HepG2 (cell line): ENCODE data around the gene AAMP. TPM values are rescaled to one million over a fixed set of nuclear protein-coding genes. Genes with fewer than 3 reads are reported as not detected.

Experiments used
- CBFB ChIP-seq: sonication (generic); formaldehyde crosslinking; IDR thresholded peaks from 2 replicates; pipeline ENCODE4 v1.4.0; 2020; ENCODE audit warnings: missing genetic modification reagents
- EP300 ChIP-seq, 3 experiments: sonication (generic) in 1 of 3; formaldehyde crosslinking in 1 of 3; IDR thresholded peaks; 2 replicates each; pipeline versions ENCODE4 v1.5.1 to v1.6.1; 2011 to 2020; ENCODE audit warnings: low read depth in 2 of 3, low read length in 2 of 3, borderline replicate concordance in 1 of 3, improper control_type of control experiment in 1 of 3, mild to moderate bottlenecking in 1 of 3, missing genetic modification reagents in 1 of 3, moderate library complexity in 1 of 3
- HES4 ChIP-seq: sonication (generic); formaldehyde crosslinking; IDR thresholded peaks from 2 replicates; pipeline ENCODE4 v1.9.0; 2021; ENCODE audit warnings: mild to moderate bottlenecking, missing genetic modification reagents, borderline replicate concordance
- NR2F2 ChIP-seq: IDR thresholded peaks from 2 replicates; pipeline ENCODE4 v1.6.1; 2012; ENCODE audit warnings: low read depth, inconsistent platforms, borderline replicate concordance
- NRL ChIP-seq: sonication (generic); formaldehyde crosslinking; IDR thresholded peaks from 2 replicates; pipeline ENCODE4 v1.5.0; 2020; ENCODE audit warnings: missing genetic modification reagents, mild to moderate bottlenecking, moderate library complexity, borderline replicate concordance
- RFXANK ChIP-seq: IDR thresholded peaks from 2 replicates; pipeline ENCODE4 v1.6.1; 2016
- SPEN ChIP-seq: sonication (generic); formaldehyde crosslinking; IDR thresholded peaks from 2 replicates; pipeline ENCODE4 v1.5.1; 2020; ENCODE audit warnings: low read depth, mild to moderate bottlenecking, missing genetic modification reagents
- TCF7L2 ChIP-seq: IDR thresholded peaks from 2 replicates; pipeline ENCODE4 v1.6.1; 2011; ENCODE audit warnings: mild to moderate bottlenecking, low read depth, low read length, moderate library complexity
- ZNF17 ChIP-seq: sonication (generic); formaldehyde crosslinking; IDR thresholded peaks from 2 replicates; pipeline ENCODE4 v1.5.0; 2020; ENCODE audit warnings: mild to moderate bottlenecking, missing genetic modification reagents
- ZNF251 ChIP-seq: sonication (generic); formaldehyde crosslinking; IDR thresholded peaks from 2 replicates; pipeline ENCODE4 v1.9.0; 2021; ENCODE audit warnings: mild to moderate bottlenecking, missing genetic modification reagents
- ZNF3 ChIP-seq: IDR thresholded peaks from 2 replicates; pipeline ENCODE4 v1.7.0; 2017; ENCODE audit warnings: inconsistent platforms
- ZNF468 ChIP-seq: sonication (generic); formaldehyde crosslinking; IDR thresholded peaks from 2 replicates; pipeline ENCODE4 v1.8.0; 2022; ENCODE audit warnings: mild to moderate bottlenecking, moderate library complexity, missing genetic modification reagents
- ZNF530 ChIP-seq: sonication (generic); formaldehyde crosslinking; IDR thresholded peaks from 2 replicates; pipeline ENCODE4 v1.5.0; 2020; ENCODE audit warnings: low read depth, mild to moderate bottlenecking, missing genetic modification reagents
- ZNF605 ChIP-seq: sonication (generic); formaldehyde crosslinking; IDR thresholded peaks from 2 replicates; pipeline ENCODE4 v1.8.0; 2022; ENCODE audit warnings: mild to moderate bottlenecking, missing genetic modification reagents
- ZNF781 ChIP-seq: sonication (generic); formaldehyde crosslinking; IDR thresholded peaks from 2 replicates; pipeline ENCODE4 v1.5.1; 2020; ENCODE audit warnings: borderline replicate concordance, mild to moderate bottlenecking, missing genetic modification reagents; ENCODE audit errors: not compliant biosample characterization
- polyA plus RNA-seq, 8 experiments: library from polyadenylated mRNA; depleted of rRNA in 3 of 8; stranded (reverse) in 7 of 8; unstranded in 1 of 8; fragments of >200 nt; fragmentation: Illumina TruSeq in 4 of 8; extraction: Trizol in 4 of 8; gene quantifications; 2 replicates each; pipeline versions ENCODE4 v1.2.1 to v1.2.3, GENCODE V29; 2011 to 2016; ENCODE audit warnings: low read depth in 4 of 8, missing spikeins in 1 of 8, mixed read lengths in 1 of 8; ENCODE audit not compliant: insufficient read depth in 1 of 8
- total RNA-seq, 5 experiments: library from RNA; depleted of rRNA; stranded (reverse); fragments of >200 nt; fragmentation: Illumina TruSeq; extraction: Trizol; gene quantifications; 2 replicates each; pipeline ENCODE4 v1.2.3, GENCODE V29; 2016; ENCODE audit warnings: low read depth in 1 of 5
- TF ChIP-seq, protein P1 (sequence below): sonication (generic); formaldehyde crosslinking; IDR thresholded peaks from 2 replicates; pipeline ENCODE4 v1.8.1; 2023; ENCODE audit warnings: mild to moderate bottlenecking, inconsistent platforms, moderate library complexity, missing genetic modification reagents, borderline replicate concordance
- TF ChIP-seq, protein P2 (sequence below): sonication (generic); formaldehyde crosslinking; IDR thresholded peaks from 2 replicates; pipeline ENCODE4 v1.8.0; 2023; ENCODE audit warnings: mild to moderate bottlenecking, missing genetic modification reagents
- TF ChIP-seq, protein P3 (sequence below): IDR thresholded peaks from 2 replicates; pipeline ENCODE4 v1.6.1; 2016; ENCODE audit warnings: control low read depth
- TF ChIP-seq, protein P4 (sequence below): sonication (generic); formaldehyde crosslinking; IDR thresholded peaks from 2 replicates; pipeline ENCODE4 v1.8.0; 2022; ENCODE audit warnings: mild to moderate bottlenecking, missing genetic modification reagents; ENCODE audit not compliant: insufficient replicate concordance
- TF ChIP-seq, protein P5 (sequence below): sonication (generic); formaldehyde crosslinking; conservative IDR thresholded peaks from 2 replicates; pipeline ENCODE4 v1.4.0; 2020; ENCODE audit warnings: missing genetic modification reagents

The AAMP gene
- total and polyA plus RNA-seq, 2 of the 13 experiments (the other 11 are each of a cell fraction or from before 2014, with no cell fraction given): 110 to 186 TPM

DNA sequence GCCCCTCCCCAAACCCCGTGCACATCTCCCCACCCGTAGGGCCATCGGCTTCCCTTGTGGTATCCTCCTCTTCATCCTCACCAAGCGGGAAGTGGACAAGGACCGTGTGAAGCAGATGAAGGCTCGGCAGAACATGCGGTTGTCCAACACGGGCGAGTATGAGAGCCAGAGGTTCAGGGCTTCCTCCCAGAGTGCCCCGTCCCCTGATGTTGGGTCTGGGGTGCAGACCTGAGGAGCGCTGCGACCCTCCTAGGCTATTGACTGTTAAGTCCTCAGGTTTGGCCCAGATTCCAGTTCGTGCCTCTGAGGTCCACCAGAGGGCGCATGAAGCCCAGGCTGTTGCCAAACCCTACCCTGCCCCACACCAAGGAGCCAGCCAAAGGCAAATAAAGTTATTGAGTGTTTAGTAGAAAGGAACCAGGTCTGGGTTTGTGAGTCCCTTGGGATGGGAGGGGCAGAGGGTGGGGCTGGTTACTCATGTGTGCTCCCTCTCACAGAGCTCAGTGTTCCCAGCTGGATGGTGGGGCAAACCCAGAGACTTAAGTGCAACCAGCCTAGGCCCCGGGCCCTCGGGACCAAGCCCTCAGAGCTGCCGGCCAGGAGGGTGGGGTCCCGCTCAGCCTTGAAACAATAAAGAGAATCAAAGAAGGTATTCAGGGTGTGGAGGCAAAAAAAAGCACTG, 2.7 kb upstream of the AAMP start (continued):
- TF ChIP-seq SPEN (CRISPR knock-in tag) (peak; percentile 64; the same call in 1 of the 2 replicates), EP300 (IDR thresholded peaks at IDR 0.05; ENCODE audit: low read depth in 2 of 2, low read length in 2 of 2) (0 out of 4 replicates have a peak, but pooled peaks of 1 of the 2 experiments have one; percentile 21), EP300 (CRISPR knock-in tag; IDR thresholded peaks at IDR 0.05; ENCODE audit: borderline replicate concordance) (no peak), HES4 (no peak), ZNF17 (CRISPR knock-in tag) (no peak), RFXANK (CRISPR knock-in tag) (no peak), ZNF530 (CRISPR knock-in tag) (no peak), ZNF3 (no peak), ZNF468 (no peak), CBFB (0 out of 2 replicates have a peak, but pooled peaks have one; percentile 40), ZNF605 (CRISPR knock-in tag) (peak; percentile 38; the same call in 1 of the 2 replicates), ZNF781 (CRISPR knock-in tag) (no peak), NRL (peak; percentile 84), NR2F2 (0 out of 2 replicates have a peak, but pooled peaks have one; percentile 11), TCF7L2 (no peak), ZNF251 (no peak)
- TF ChIP-seq, protein P1, sequence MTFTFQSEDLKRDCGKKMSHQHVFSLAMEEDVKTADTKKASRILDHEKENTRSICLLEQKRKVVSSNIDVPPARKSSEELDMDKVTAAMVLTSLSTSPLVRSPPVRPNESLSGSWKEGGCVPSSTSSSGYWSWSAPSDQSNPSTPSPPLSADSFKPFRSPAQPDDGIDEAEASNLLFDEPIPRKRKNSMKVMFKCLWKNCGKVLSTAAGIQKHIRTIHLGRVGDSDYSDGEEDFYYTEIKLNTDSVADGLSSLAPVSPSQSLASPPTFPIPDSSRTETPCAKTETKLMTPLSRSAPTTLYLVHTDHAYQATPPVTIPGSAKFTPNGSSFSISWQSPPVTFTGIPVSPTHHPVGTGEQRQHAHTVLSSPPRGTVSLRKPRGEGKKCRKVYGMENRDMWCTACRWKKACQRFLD: no peak
- TF ChIP-seq, protein P2, sequence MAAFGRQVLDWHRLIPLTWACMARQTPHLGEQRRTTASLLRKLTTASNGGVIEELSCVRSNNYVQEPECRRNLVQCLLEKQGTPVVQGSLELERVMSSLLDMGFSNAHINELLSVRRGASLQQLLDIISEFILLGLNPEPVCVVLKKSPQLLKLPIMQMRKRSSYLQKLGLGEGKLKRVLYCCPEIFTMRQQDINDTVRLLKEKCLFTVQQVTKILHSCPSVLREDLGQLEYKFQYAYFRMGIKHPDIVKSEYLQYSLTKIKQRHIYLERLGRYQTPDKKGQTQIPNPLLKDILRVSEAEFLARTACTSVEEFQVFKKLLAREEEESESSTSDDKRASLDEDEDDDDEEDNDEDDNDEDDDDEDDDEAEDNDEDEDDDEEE (CRISPR knock-in tag): 0 out of 2 replicates have a peak, but pooled peaks have one; percentile 72
- TF ChIP-seq, protein P3, sequence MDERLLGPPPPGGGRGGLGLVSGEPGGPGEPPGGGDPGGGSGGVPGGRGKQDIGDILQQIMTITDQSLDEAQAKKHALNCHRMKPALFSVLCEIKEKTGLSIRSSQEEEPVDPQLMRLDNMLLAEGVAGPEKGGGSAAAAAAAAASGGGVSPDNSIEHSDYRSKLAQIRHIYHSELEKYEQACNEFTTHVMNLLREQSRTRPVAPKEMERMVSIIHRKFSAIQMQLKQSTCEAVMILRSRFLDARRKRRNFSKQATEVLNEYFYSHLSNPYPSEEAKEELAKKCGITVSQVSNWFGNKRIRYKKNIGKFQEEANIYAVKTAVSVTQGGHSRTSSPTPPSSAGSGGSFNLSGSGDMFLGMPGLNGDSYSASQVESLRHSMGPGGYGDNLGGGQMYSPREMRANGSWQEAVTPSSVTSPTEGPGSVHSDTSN (CRISPR knock-in tag): no peak
- TF ChIP-seq, protein P4, sequence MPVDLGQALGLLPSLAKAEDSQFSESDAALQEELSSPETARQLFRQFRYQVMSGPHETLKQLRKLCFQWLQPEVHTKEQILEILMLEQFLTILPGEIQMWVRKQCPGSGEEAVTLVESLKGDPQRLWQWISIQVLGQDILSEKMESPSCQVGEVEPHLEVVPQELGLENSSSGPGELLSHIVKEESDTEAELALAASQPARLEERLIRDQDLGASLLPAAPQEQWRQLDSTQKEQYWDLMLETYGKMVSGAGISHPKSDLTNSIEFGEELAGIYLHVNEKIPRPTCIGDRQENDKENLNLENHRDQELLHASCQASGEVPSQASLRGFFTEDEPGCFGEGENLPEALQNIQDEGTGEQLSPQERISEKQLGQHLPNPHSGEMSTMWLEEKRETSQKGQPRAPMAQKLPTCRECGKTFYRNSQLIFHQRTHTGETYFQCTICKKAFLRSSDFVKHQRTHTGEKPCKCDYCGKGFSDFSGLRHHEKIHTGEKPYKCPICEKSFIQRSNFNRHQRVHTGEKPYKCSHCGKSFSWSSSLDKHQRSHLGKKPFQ (CRISPR knock-in tag): no peak
- TF ChIP-seq, protein P5, sequence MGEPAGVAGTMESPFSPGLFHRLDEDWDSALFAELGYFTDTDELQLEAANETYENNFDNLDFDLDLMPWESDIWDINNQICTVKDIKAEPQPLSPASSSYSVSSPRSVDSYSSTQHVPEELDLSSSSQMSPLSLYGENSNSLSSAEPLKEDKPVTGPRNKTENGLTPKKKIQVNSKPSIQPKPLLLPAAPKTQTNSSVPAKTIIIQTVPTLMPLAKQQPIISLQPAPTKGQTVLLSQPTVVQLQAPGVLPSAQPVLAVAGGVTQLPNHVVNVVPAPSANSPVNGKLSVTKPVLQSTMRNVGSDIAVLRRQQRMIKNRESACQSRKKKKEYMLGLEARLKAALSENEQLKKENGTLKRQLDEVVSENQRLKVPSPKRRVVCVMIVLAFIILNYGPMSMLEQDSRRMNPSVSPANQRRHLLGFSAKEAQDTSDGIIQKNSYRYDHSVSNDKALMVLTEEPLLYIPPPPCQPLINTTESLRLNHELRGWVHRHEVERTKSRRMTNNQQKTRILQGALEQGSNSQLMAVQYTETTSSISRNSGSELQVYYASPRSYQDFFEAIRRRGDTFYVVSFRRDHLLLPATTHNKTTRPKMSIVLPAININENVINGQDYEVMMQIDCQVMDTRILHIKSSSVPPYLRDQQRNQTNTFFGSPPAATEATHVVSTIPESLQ (CRISPR knock-in tag): no peak
